OCI-LY7 (cell line): ENCODE data around the gene FAM163A. TPM values are rescaled to one million over a fixed set of nuclear protein-coding genes. Genes with fewer than 3 reads are reported as not detected.

Experiments used
- BruUV-seq: library from RNA; stranded (reverse); fragments of 400-500 nt; replicated peaks from 2 replicates; lab custom pipeline; 2021; lab: Mats Ljungman, UMichigan
- CTCF ChIA-PET: fragments of 300-600 bp; sonication (Branson Sonifier 250); formaldehyde crosslinking; loops from one replicate; lab custom pipeline; 2022; ENCODE audit warnings: antibody characterized with exemption; ENCODE audit not compliant: unreplicated experiment; lab: Charles Lee
- POLR2A ChIA-PET: fragments of 300-600 bp; sonication (Branson Sonifier 250); formaldehyde crosslinking; loops from one replicate; lab custom pipeline; 2022; ENCODE audit warnings: antibody characterized with exemption; lab: Charles Lee
- DNase-seq: peaks from one replicate; pipeline ENCODE4 v3.0.0-alpha.2; 2015; ENCODE audit warnings: low spot score
- H2AFZ ChIP-seq: fragments of 200-600 bp; sonication (generic), shearing (Covaris generic); 2 replicates; pipeline ENCODE4 v1.6.1; 2014; ENCODE audit warnings: mild to moderate bottlenecking, antibody characterized with exemption, low read length, moderate library complexity
- H3K27ac ChIP-seq: fragments of 200-600 bp; sonication (generic); 2 replicates; pipeline ENCODE4 v1.5.1; 2014; ENCODE audit warnings: mixed run types, low read depth, mild to moderate bottlenecking, moderate library complexity, low read length, inconsistent platforms; ENCODE audit not compliant: poor library complexity, severe bottlenecking
- H3K36me3 ChIP-seq: fragments of 200-600 bp; sonication (generic); 2 replicates; pipeline ENCODE4 v1.6.1; 2014; ENCODE audit warnings: mild to moderate bottlenecking, antibody characterized with exemption, low read length, moderate library complexity, mixed read lengths; ENCODE audit not compliant: insufficient read depth
- H3K4me1 ChIP-seq: fragments of 200-600 bp; sonication (generic); 2 replicates; pipeline ENCODE4 v1.5.1; 2014; ENCODE audit warnings: mild to moderate bottlenecking, low read length; ENCODE audit not compliant: insufficient read depth, poor library complexity, severe bottlenecking
- H3K4me2 ChIP-seq: fragments of 200-600 bp; sonication (generic); 2 replicates; pipeline ENCODE4 v1.6.1; 2014; ENCODE audit warnings: mild to moderate bottlenecking, low read length
- H3K4me3 ChIP-seq: fragments of 200-600 bp; sonication (generic); 2 replicates; pipeline ENCODE4 v1.5.1; 2014; ENCODE audit warnings: mild to moderate bottlenecking, low read depth, low read length; ENCODE audit not compliant: poor library complexity, severe bottlenecking
- H3K79me2 ChIP-seq: fragments of 200-600 bp; sonication (generic); 2 replicates; pipeline ENCODE4 v1.6.1; 2016; ENCODE audit warnings: low read depth, mild to moderate bottlenecking, low read length, moderate library complexity, mixed read lengths; ENCODE audit not compliant: insufficient read depth
- H3K9me2 ChIP-seq: fragments of 200-600 bp; sonication (generic); 2 replicates; pipeline ENCODE4 v1.6.1; 2016; ENCODE audit warnings: mild to moderate bottlenecking, low read length, mixed read lengths; ENCODE audit not compliant: insufficient read depth
- H3K9me3 ChIP-seq: fragments of 200-600 bp; sonication (generic); 2 replicates; pipeline ENCODE4 v1.6.1; 2014; ENCODE audit warnings: mild to moderate bottlenecking, mixed run types, low read length, mixed read lengths
- H4K20me1 ChIP-seq: fragments of 200-600 bp; sonication (generic); 2 replicates; pipeline ENCODE4 v1.6.1; 2014; ENCODE audit warnings: mild to moderate bottlenecking, antibody characterized with exemption, low read length, moderate library complexity, mixed read lengths; ENCODE audit not compliant: insufficient read depth
- CTCF ChIP-seq: fragments of 200-600 bp; sonication (generic); conservative IDR thresholded peaks from 2 replicates; pipeline ENCODE4 v1.5.1; 2014; ENCODE audit warnings: mild to moderate bottlenecking, antibody characterized with exemption, low read length, moderate library complexity, mixed read lengths
- EZH2phosphoT487 ChIP-seq: fragments of 200-600 bp; sonication (generic); IDR thresholded peaks from 2 replicates; pipeline ENCODE4 v1.6.1; 2018; ENCODE audit warnings: low read depth, borderline replicate concordance, mild to moderate bottlenecking, mixed run types, antibody characterized with exemption, low read length, moderate library complexity, mixed read lengths
- intact Hi-C: fragments of 100-400 bp; cut with micrococcal nuclease; formaldehyde crosslinking; loops from one replicate; pipeline ENCODE4 v1.10.0; 2022; ENCODE audit not compliant: unreplicated experiment
- total RNA-seq, 2 experiments: library from RNA; depleted of rRNA in 1 of 2; stranded (reverse); fragments of >200 nt in 1 of 2; shearing (Covaris generic) in 1 of 2; gene quantifications; 2 replicates each; pipeline ENCODE4 v1.2.3, GENCODE V29; 2014 to 2022

FAM163A gene
- total RNA-seq, 2 experiments from 2014 or later = not detected

- H3K79me2 ChIP-seq = no peaks in the 10 kb centered on the region
- no peak for DNase-seq
- no peak for TF ChIP-seq CTCF
- TF ChIP-seq EZH2phosphoT487 = no peak
- no peak overlapping the region for H3K4me3 ChIP-seq
- no peaks in the 10 kb centered on the region for H4K20me1 ChIP-seq
- no peak overlapping the region for H3K4me2 ChIP-seq
- H3K9me2 ChIP-seq = no peaks in the 10 kb centered on the region
- intact Hi-C loops = no loop called here
- no peak overlapping the region for H2AFZ ChIP-seq
- H3K36me3 ChIP-seq = no peaks in the 10 kb centered on the region
- CTCF ChIA-PET = no interaction called here
- POLR2A ChIA-PET = no interaction called here
- no peak overlapping the region for H3K27ac ChIP-seq
- H3K4me1 ChIP-seq = no peaks in the 10 kb centered on the region
- no peaks in the 10 kb centered on the region for H3K9me3 ChIP-seq
- BruUV-seq = no TSS peak
These were observed 45.2 kb downstream of the FAM163A start for GRCh38 chr1:179788259-179788658.

GRCh38 chr1:179793281-179793680 lies 50.2 kb downstream of the FAM163A start:
- H4K20me1 ChIP-seq = no peaks in the 10 kb centered on the region
- BruUV-seq = no TSS peak
- H3K4me3 ChIP-seq = no peak overlapping the region
- TF ChIP-seq EZH2phosphoT487 (no peak), CTCF (no peak)
- H3K36me3 ChIP-seq = no peaks in the 10 kb centered on the region
- H3K79me2 ChIP-seq = no peaks in the 10 kb centered on the region
- no peak overlapping the region for H3K4me2 ChIP-seq
- intact Hi-C loops = no loop called here
- H3K4me1 ChIP-seq = no peaks in the 10 kb centered on the region
- H3K9me3 ChIP-seq = no peaks in the 10 kb centered on the region
- ChIA-PET CTCF (interaction anchor here (1.2 kb wide), 1 partner anchor 17 kb away, joined by 3 read pairs; no protein-coding TSS in a partner anchor), POLR2A (interaction anchor here (0.6 kb wide), 1 partner anchor 1314 kb away, joined by 3 read pairs; no protein-coding TSS in a partner anchor)
- H3K27ac ChIP-seq = no peak overlapping the region
- DNase-seq = no peak
- no peak overlapping the region for H2AFZ ChIP-seq
- no peaks in the 10 kb centered on the region for H3K9me2 ChIP-seq

GRCh38 chr1:179794146-179794545 lies 51.1 kb downstream of the FAM163A start:
- Histone ChIP-seq H3K79me2 (no peaks in the 10 kb centered on the region), H3K27ac (no peak overlapping the region), H3K9me2 (no peaks in the 10 kb centered on the region), H3K4me1 (no peaks in the 10 kb centered on the region), H3K36me3 (no peaks in the 10 kb centered on the region), H3K4me3 (no peak overlapping the region), H3K9me3 (no peaks in the 10 kb centered on the region), H4K20me1 (no peaks in the 10 kb centered on the region), H3K4me2 (no peak overlapping the region), H2AFZ (no peak overlapping the region)
- no peak for TF ChIP-seq EZH2phosphoT487
- no peak for TF ChIP-seq CTCF
- intact Hi-C loops = no loop called here
- ChIA-PET CTCF (no interaction called here), POLR2A (no interaction called here)
- no TSS peak for BruUV-seq
- DNase-seq = no peak
